Choroid plexus epithelial cell (primary cell): ENCODE data around the gene SLC25A21.
"Not testable (repeated sequence)": the region's sequence is repeated elsewhere in the genome, so short reads cannot be mapped to it uniquely, and the experiment has no call there.

Experiments used
- DNase-seq: peaks from one replicate; pipeline ENCODE4 v3.0.0-alpha.2; 2010; ENCODE audit warnings: low read depth
- H3K4me3 ChIP-seq: 2 replicates; pipeline ENCODE4 v1.5.1; 2011; ENCODE audit warnings: low read depth, mild to moderate bottlenecking, control low read depth, low read length, moderate library complexity
- TF ChIP-seq, protein P1 (sequence below): conservative IDR thresholded peaks from 2 replicates; pipeline ENCODE4 v1.5.1; 2011; ENCODE audit warnings: low read depth, mild to moderate bottlenecking, control low read depth, inconsistent platforms, low read length, moderate library complexity

SLC25A21 gene

DNA sequence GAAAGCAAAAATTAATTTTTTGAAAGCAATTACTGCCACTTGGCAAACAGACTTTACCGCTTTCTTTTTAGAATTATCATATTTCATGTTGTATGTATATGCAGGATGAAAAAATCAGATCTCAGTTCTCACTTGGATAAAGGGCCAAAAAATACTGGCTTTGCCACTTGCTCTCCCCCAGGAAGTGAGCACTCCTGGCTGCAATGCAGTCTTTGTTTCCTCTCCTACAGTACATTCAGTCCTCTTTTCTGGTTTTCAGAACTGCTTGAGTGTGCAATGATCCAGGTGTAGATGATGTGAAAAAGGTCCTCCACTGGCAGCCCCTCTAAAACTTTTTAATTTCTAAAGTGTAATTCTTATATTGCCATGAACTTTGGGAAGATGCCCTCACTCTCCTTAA lies 183.4 kb downstream of the SLC25A21 start:
- TF ChIP-seq, protein P1, sequence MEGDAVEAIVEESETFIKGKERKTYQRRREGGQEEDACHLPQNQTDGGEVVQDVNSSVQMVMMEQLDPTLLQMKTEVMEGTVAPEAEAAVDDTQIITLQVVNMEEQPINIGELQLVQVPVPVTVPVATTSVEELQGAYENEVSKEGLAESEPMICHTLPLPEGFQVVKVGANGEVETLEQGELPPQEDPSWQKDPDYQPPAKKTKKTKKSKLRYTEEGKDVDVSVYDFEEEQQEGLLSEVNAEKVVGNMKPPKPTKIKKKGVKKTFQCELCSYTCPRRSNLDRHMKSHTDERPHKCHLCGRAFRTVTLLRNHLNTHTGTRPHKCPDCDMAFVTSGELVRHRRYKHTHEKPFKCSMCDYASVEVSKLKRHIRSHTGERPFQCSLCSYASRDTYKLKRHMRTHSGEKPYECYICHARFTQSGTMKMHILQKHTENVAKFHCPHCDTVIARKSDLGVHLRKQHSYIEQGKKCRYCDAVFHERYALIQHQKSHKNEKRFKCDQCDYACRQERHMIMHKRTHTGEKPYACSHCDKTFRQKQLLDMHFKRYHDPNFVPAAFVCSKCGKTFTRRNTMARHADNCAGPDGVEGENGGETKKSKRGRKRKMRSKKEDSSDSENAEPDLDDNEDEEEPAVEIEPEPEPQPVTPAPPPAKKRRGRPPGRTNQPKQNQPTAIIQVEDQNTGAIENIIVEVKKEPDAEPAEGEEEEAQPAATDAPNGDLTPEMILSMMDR = no peak
- DNase-seq = no peak
- no peak overlapping the region for H3K4me3 ChIP-seq

DNA sequence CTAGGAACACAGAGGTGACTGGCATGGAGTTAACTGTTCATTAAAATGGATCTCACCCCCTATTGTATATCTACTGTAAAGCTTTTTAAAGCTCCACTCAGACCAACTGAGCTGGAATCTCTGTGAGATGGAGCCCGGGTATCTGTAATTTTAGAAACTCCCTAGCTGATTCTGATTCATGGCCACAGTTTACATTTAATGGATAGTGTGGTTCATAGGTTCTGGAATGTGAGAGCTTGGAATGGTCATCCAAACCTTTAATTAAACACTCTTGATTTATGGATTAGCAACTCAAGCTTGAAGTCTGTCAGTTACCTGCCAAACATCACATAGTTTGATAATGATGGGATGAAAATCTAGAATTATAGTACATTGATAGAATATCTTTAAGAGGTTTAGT lies 183.8 kb downstream of the SLC25A21 start:
- TF ChIP-seq, protein P1 = no peak
- DNase-seq = no peak
- no peak overlapping the region for H3K4me3 ChIP-seq

GRCh38 chr14:36986407-36986806 lies 186.0 kb downstream of the SLC25A21 start:
- H3K4me3 ChIP-seq = no peak overlapping the region
- no peak for DNase-seq
- TF ChIP-seq, protein P1 = no peak

DNA sequence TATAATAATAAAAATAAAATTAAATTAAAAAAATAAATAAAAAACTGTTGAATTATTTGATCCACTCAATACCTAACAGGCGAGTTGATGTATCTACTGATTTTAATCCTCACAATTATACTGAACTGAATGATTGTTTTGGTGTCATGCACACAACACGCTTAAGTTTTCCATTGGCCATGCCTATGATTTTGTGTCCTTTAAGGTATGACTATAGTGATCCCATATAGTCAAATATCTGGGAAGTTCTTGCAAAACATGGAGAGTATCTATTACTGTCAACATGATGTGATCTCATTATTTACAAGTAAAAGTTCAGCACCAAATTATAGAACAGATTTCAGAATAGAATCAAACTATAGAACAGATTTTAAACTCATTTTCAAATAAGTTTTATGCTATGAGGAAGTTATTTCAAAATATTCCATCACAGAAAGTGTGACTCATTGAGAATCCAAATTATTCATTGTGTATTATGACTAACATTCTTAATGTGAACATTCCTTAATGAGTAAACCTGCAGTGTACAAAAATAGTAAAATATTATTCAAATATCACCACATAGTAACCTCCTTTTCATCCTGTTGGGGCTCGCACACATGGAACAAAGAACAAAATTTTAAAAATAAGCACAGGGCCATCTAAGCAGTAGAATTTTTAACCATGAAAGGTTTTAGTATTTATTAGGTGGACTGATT lies 190.4 kb downstream of the SLC25A21 start:
- peak; percentile 56 for DNase-seq
- H3K4me3 ChIP-seq = no peak overlapping the region
- TF ChIP-seq, protein P1 = no peak

GRCh38 chr14:36980413-36980812 lies 192.0 kb downstream of the SLC25A21 start:
- H3K4me3 ChIP-seq = not testable (repeated sequence)

DNA sequence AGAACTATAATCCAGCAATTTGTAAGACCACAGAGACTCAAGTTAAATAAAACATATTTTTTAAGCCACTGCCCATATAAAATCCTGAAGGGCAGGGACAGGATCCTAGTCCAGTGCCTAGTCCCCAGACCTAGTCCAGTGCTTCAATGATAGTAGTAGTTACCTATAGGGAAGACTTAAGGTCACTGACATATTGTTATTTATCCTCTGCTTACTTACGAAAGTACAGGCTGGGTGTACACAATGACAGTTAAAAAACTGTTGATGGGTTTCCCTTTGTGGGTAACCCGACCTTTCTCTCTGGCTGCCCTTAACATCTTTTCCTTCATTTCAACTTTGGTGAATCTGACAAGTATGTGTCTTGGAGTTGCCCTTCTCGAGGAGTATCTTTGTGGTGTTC lies 192.5 kb downstream of the SLC25A21 start:
- H3K4me3 ChIP-seq = no peak overlapping the region
- no peak for DNase-seq
- TF ChIP-seq, protein P1 = no peak

More at GRCh38 chr14:36980413-36980812, 192.0 kb downstream of the SLC25A21 start:
- not testable (repeated sequence) for DNase-seq

DNA sequence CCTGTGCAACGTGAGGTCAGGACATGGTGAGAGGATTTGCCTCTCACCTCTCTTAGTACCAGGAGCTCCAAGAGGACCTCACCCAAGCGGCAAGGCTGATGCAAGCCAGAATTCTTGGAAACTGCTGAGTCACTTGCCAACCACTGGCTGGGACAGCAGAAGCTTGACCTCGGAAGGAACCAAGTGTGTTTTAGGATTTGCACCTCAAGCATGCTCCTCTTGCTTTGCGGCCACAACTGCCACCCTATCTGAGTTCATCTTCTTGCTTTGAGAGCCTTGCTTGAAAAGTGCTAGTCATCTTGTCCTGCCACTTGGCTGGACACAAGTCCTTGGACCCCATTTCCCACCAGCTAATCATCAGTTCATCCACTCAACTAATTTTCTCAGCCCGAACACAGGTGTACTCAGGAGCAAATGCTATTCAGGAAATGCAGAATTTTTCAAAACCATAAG lies 195.8 kb downstream of the SLC25A21 start:
- DNase-seq = peak; percentile 44
- TF ChIP-seq, protein P1 = no peak
- H3K4me3 ChIP-seq = no peak overlapping the region
